ENCODE measurements around the gene VSIG4. TPM values are rescaled to one million over a fixed set of nuclear protein-coding genes. Genes with fewer than 3 reads are reported as not detected.
"Not testable (repeated sequence)": the region's sequence is repeated elsewhere in the genome, so short reads cannot be mapped to it uniquely, and the experiment has no call there.

VSIG4 gene
- total RNA-seq, 2 donors from 2014 or later: 14.8 to 38.9 TPM

DNA sequence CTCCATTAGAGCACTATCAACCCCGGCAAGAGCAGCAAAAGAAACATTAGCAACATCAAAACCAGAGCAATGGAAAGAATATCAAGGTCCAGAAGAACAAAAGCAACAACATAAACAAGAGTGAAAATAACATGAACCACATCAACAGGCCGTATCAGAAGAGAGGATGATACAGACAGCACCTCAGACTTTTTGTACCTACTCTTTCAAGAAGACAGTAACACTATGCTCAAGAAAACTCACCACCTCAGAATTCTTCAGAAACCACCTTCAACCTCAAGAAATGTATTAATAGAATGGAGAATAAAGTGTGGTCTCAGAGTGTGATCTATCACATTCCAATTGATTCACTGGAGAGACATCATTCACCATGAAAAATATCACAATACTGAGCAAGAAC, 46.5 kb downstream of the VSIG4 start:
- Histone ChIP-seq H3K27ac (no peak overlapping the region), H3K36me3 (replicated peaks in 1 of 2; ENCODE audit: insufficient read depth in 1 of 2, low read depth in 2 of 2) (no peaks in the 10 kb centered on the region), H3K9me3 (no peaks in the 10 kb centered on the region), H3K4me3 (no peak overlapping the region), H3K4me1 (no peaks in the 10 kb centered on the region), H3K27me3 (no peaks in the 10 kb centered on the region)
- 66 to 67% methylated on average over 2 of the region's 2 CpGs for WGBS, 2 donors
- no peak for ATAC-seq
- intact Hi-C loops (cut with DNase I): no loop called here
- DNase-seq: no peak
- TF ChIP-seq CTCF (IDR thresholded peaks at IDR 0.05) (no peak), POLR2A (IDR thresholded peaks at IDR 0.05) (no peak)

DNA sequence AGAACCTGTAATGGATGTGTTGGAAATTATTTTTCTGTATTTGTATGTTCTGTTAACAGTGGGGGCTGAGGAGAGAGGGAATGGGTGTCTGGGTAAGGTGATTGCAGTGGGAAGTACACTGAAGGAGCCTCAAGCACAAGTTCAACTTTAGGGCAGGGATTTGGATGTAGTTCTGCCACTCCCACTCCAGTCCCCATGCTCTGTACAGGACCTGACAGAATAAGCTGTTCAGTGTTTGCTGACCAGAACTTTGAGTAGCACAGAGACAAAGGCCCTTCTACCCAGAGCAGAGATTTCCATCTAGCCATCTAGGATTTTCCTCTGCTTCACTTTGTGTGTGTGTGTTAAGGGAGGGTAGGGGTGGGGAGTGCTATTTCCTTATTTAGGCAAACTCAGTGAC, 49.2 kb downstream of the VSIG4 start:
- TF ChIP-seq CTCF (IDR thresholded peaks at IDR 0.05) (no peak), POLR2A (IDR thresholded peaks at IDR 0.05) (no peak)
- no peaks in the 10 kb centered on the region for H3K4me1 ChIP-seq
- no peak for ATAC-seq

DNA sequence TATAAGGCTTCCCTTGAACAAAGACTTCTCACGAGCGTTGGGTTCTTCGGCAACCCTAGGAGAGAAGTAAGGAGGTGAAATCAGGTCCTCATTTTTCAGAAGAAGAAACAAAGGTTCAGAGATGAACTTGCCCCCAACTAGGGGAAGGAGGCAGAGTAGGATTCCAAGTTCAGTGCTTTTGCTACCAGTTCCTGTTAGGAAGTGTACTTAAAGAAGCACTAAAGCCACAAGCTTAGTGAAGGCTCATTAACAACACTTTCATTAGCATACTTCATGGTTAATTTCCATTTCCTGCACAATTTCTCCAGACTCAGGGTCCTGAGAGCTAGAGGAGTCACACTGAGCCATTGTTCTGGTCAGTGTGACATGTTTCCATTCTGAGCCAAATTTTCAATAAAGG, 52.1 kb downstream of the VSIG4 start:
- Histone ChIP-seq H3K9me3 (no peaks in the 10 kb centered on the region), H3K4me3 (no peak overlapping the region), H3K36me3 (replicated peaks in 1 of 2; ENCODE audit: insufficient read depth in 1 of 2, low read depth in 2 of 2) (no peaks in the 10 kb centered on the region), H3K27me3 (no peaks in the 10 kb centered on the region), H3K27ac (no peak overlapping the region), H3K4me1 (no peaks in the 10 kb centered on the region)
- TF ChIP-seq CTCF (IDR thresholded peaks at IDR 0.05) (no peak), POLR2A (IDR thresholded peaks at IDR 0.05) (no peak)
- DNase-seq (no peak), ATAC-seq (no peak)
- 39 to 46% methylated on average over 3 of the region's 3 CpGs for WGBS, 2 donors
- intact Hi-C loops (cut with DNase I): loop anchor here (5.0 kb wide), 1 partner anchor 401 kb away; no protein-coding TSS in a partner anchor

More for the DNA sequence above, 49.2 kb downstream of the VSIG4 start:
- no peak overlapping the region for H3K4me3 ChIP-seq
- no peak for DNase-seq
- H3K9me3 ChIP-seq: no peaks in the 10 kb centered on the region
- H3K27me3 ChIP-seq: no peaks in the 10 kb centered on the region
- H3K27ac ChIP-seq: no peak overlapping the region
- intact Hi-C loops (cut with DNase I): no loop called here
- H3K36me3 ChIP-seq (replicated peaks in 1 of 2; ENCODE audit: insufficient read depth in 1 of 2, low read depth in 2 of 2): no peaks in the 10 kb centered on the region

DNA sequence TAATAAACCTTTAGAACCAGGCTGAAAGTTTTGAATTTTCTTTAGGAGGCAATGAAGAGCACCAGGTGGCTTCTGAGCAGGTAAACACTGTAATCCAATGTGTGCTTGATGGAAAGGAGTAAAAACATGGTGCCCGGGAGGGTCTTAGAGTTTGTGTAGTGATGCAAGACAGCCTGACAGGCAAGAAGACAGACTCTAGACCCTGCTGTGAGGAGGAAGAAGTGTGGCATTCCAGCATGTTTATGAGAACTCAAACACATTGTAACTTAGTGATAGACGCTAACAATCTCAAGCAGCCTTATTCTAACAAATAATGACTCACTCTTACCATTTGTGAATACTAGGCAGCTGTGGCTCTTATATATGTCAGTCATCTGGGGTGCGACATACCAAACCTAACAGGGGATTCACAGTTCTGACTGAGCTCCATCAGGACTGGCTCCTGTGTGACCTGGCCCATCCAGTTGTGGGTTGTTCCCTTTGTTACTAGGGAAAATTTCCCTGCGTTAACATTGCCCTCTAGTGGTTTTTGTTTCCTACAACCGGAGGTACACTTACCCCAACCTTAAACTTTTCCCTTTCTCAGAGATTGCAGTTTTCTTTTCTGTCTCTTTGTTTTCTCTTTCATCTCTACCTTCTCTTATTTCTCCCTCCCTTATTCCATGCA, 53.8 kb downstream of the VSIG4 start:
- Histone ChIP-seq H3K27me3 (no peaks in the 10 kb centered on the region), H3K36me3 (replicated peaks in 1 of 2; ENCODE audit: insufficient read depth in 1 of 2, low read depth in 2 of 2) (no peaks in the 10 kb centered on the region), H3K27ac (no peak overlapping the region), H3K4me1 (no peaks in the 10 kb centered on the region), H3K4me3 (no peak overlapping the region), H3K9me3 (no peaks in the 10 kb centered on the region)
- ATAC-seq (no peak), DNase-seq (peak; percentile 10 to 33 (median 26))
- intact Hi-C loops (cut with DNase I): loop anchor here (5.0 kb wide), 1 partner anchor 399 kb away; no protein-coding TSS in a partner anchor
- TF ChIP-seq POLR2A (IDR thresholded peaks at IDR 0.05) (no peak), CTCF (IDR thresholded peaks at IDR 0.05) (peak; percentile 29 to 60 (median 47))
- WGBS, 2 donors: 13 to 23% methylated on average over 5 of the region's 5 CpGs

GRCh38 chrX:65985211-65985610, 54.7 kb downstream of the VSIG4 start:
- WGBS, 2 donors: 84 to 91% methylated on average over 3 of the region's 3 CpGs
- DNase-seq (no peak), ATAC-seq (no peak)
- TF ChIP-seq CTCF (IDR thresholded peaks at IDR 0.05): no peak
- TF ChIP-seq POLR2A (IDR thresholded peaks at IDR 0.05): no peak
- no peaks in the 10 kb centered on the region for H3K27me3 ChIP-seq
- no peak overlapping the region for H3K4me3 ChIP-seq
- intact Hi-C loops (cut with DNase I): loop anchor here (5.0 kb wide), 1 partner anchor 398 kb away; no protein-coding TSS in a partner anchor
- H3K36me3 ChIP-seq (replicated peaks in 1 of 2; ENCODE audit: insufficient read depth in 1 of 2, low read depth in 2 of 2): no peaks in the 10 kb centered on the region
- no peak overlapping the region for H3K27ac ChIP-seq
- no peaks in the 10 kb centered on the region for H3K9me3 ChIP-seq
- H3K4me1 ChIP-seq: no peaks in the 10 kb centered on the region

DNA sequence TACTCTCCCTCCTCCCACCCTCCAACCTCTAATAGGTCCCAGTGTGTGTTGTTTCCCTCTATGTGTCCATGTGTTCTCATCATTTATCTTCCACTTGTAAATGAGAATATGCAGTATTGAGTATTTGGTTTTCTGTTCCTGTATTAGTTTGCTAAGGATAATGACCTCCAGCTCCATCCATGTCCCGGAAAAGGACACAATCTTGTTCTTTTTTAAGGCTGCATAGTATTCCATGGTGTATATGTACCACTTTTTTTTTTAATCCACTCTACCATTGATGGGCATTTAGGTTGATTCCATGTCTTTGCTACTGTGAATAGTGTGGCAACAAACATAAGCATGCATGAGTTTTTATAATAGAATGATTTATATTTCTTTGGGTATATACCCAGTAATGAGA, 62.7 kb downstream of the VSIG4 start:
- H3K27me3 ChIP-seq; H3K4me1 ChIP-seq; H3K27ac ChIP-seq; intact Hi-C loops (cut with DNase I); H3K9me3 ChIP-seq; DNase-seq; ATAC-seq; H3K4me3 ChIP-seq; H3K36me3 ChIP-seq (replicated peaks in 1 of 2; ENCODE audit: insufficient read depth in 1 of 2, low read depth in 2 of 2): not testable (repeated sequence)
- 42 to 75% methylated on average over 1 of the region's 1 CpG for WGBS, 2 donors

Measured in body of pancreas (tissue), 4 donors.